CD4-positive, alpha-beta T cell (primary cell): Measurements from ENCODE around the gene FKBP5. TPM values are rescaled to one million over a fixed set of nuclear protein-coding genes. Genes with fewer than 3 reads are reported as not detected.

Experiments
- ATAC-seq: fragments of 200-7000 bp; cut with Tn5 transposase; one replicate; pipeline ENCODE4 v1.10.0; 2022; ENCODE audit warnings: mild to moderate bottlenecking; ENCODE audit not compliant: poor library complexity
- CTCF ChIA-PET: fragments of 350-600 bp; sonication (Branson Sonifier 250); formaldehyde crosslinking; loops from one replicate; lab custom pipeline; 2021; ENCODE audit warnings: antibody characterized with exemption, inconsistent platforms; lab: Charles Lee
- POLR2A ChIA-PET: fragments of 350-600 bp; sonication (Branson Sonifier 250); formaldehyde crosslinking; loops from one replicate; lab custom pipeline; 2021; ENCODE audit warnings: antibody characterized with exemption, inconsistent platforms; lab: Charles Lee
- DNase-seq, 14 experiments: peaks; one replicate each; pipeline ENCODE4 v3.0.0-alpha.2; 2013 to 2020; ENCODE audit warnings: mixed read lengths in 2 of 14
- H3K27ac ChIP-seq, 2 donors: one replicate each; pipeline versions ENCODE4 v1.5.1 to v1.7.0; 2013; ENCODE audit warnings: low read length in 2 of 2, low read depth in 1 of 2, mild to moderate bottlenecking in 1 of 2
- H3K27me3 ChIP-seq, 2 experiments: 1 replicate in 1 of 2; 2 replicates in 1 of 2; pipeline versions ENCODE4 v1.6.1 to v1.7.0; 2013; ENCODE audit warnings: low read length in 2 of 2, control low read depth in 1 of 2, mild to moderate bottlenecking in 1 of 2, moderate library complexity in 1 of 2; ENCODE audit not compliant: insufficient read depth in 2 of 2, control insufficient read depth in 1 of 2
- H3K36me3 ChIP-seq: one replicate; pipeline ENCODE4 v1.6.1; 2013; ENCODE audit warnings: low read length, control low read depth; ENCODE audit not compliant: insufficient read depth
- H3K4me1 ChIP-seq: one replicate; pipeline ENCODE4 v1.6.1; 2013; ENCODE audit warnings: low read length, control low read depth; ENCODE audit not compliant: insufficient read depth
- H3K4me3 ChIP-seq: one replicate; pipeline ENCODE4 v1.5.1; 2013; ENCODE audit warnings: mild to moderate bottlenecking, low read length, moderate library complexity
- H3K9me3 ChIP-seq, 2 experiments: 1 replicate in 1 of 2; 2 replicates in 1 of 2; pipeline versions ENCODE4 v1.6.1 to v1.7.0; 2013; ENCODE audit warnings: low read length in 2 of 2, mild to moderate bottlenecking in 2 of 2, control low read depth in 1 of 2, moderate library complexity in 1 of 2; ENCODE audit not compliant: control insufficient read depth in 1 of 2, insufficient read depth in 1 of 2
- H3K27ac Mint-ChIP-seq: one replicate; pipeline ENCODE4 v1.8.0; 2020; ENCODE audit warnings: mixed read lengths
- H3K27me3 Mint-ChIP-seq: one replicate; pipeline ENCODE4 v1.8.0; 2021; ENCODE audit warnings: mixed read lengths
- H3K36me3 Mint-ChIP-seq: one replicate; pipeline ENCODE4 v1.8.0; 2021; ENCODE audit warnings: low read depth, mixed read lengths
- H3K4me1 Mint-ChIP-seq: one replicate; pipeline ENCODE4 v1.8.0; 2021; ENCODE audit warnings: low read depth, mixed read lengths
- H3K4me3 Mint-ChIP-seq: one replicate; pipeline ENCODE4 v1.8.0; 2020; ENCODE audit warnings: mild to moderate bottlenecking, mixed read lengths
- H3K9me3 Mint-ChIP-seq: one replicate; pipeline ENCODE4 v1.8.0; 2020; ENCODE audit warnings: mixed read lengths
- intact Hi-C, 2 experiments: fragments of 100-400 bp; cut with DNase I in 1 of 2; cut with micrococcal nuclease in 1 of 2; formaldehyde crosslinking; loops; one replicate each; pipeline versions ENCODE4 v1.15.1 to v1.9.0; 2023 to 2025; cut with DNase I, micrococcal nuclease
- total RNA-seq, 174 experiments: library from RNA in 2 of 174; stranded (reverse) in 2 of 174; gene quantifications; one replicate each; pipeline ENCODE4 v1.2.3 and lab custom pipeline; 2021 to 2026
- TF ChIP-seq, protein P1 (sequence below): fragments of 200-600 bp; IDR thresholded peaks from one replicate; pipeline ENCODE4 v1.8.0; 2022; ENCODE audit warnings: antibody characterized with exemption, mild to moderate bottlenecking

FKBP5 gene
- total RNA-seq, 2 experiments from 2014 or later, result 72.6 to 75.9 TPM

- Histone ChIP-seq H3K36me3 (no peaks in the 10 kb centered on the region), H3K4me3 (no peak overlapping the region), H3K4me1 (peaks cover 59% of the 10 kb centered on the region), H3K9me3 (no peaks in the 10 kb centered on the region), H3K27me3 (no peaks in the 10 kb centered on the region), H3K27ac (peak overlapping the region; percentile 33 to 49)
- DNase-seq (peak in 3 of 14 experiments; percentile 25 to 45 (median 41)), ATAC-seq (peak; percentile 63)
- Mint-ChIP-seq H3K9me3 (no peaks in the 10 kb centered on the region), H3K27ac (peak overlapping the region; percentile 84), H3K27me3 (no peaks in the 10 kb centered on the region), H3K36me3 (no peaks in the 10 kb centered on the region), H3K4me3 (peak overlapping the region; percentile 73), H3K4me1 (peaks cover 75% of the 10 kb centered on the region)
- POLR2A ChIA-PET, result interaction anchor here (0.6 to 1.8 kb wide), 6 partner anchors 9 to 118 kb away, joined by 3 to 11 read pairs (median 4); partner anchors contain the start of gene FKBP5
- TF ChIP-seq, protein P1, sequence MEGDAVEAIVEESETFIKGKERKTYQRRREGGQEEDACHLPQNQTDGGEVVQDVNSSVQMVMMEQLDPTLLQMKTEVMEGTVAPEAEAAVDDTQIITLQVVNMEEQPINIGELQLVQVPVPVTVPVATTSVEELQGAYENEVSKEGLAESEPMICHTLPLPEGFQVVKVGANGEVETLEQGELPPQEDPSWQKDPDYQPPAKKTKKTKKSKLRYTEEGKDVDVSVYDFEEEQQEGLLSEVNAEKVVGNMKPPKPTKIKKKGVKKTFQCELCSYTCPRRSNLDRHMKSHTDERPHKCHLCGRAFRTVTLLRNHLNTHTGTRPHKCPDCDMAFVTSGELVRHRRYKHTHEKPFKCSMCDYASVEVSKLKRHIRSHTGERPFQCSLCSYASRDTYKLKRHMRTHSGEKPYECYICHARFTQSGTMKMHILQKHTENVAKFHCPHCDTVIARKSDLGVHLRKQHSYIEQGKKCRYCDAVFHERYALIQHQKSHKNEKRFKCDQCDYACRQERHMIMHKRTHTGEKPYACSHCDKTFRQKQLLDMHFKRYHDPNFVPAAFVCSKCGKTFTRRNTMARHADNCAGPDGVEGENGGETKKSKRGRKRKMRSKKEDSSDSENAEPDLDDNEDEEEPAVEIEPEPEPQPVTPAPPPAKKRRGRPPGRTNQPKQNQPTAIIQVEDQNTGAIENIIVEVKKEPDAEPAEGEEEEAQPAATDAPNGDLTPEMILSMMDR, result no peak
- intact Hi-C loops, result loop anchor here in 1 of 2 experiments (2.0 kb wide), 2 partner anchors 18 to 54 kb away; partner anchors contain the start of gene ARMC12
- CTCF ChIA-PET, result interaction anchor here (1.0 to 2.6 kb wide), 6 partner anchors 8 to 95 kb away, joined by 4 to 6 read pairs (median 4); partner anchors contain the start of gene FKBP5
Observed at GRCh38 chr6:35718911-35719381, 30.2 kb upstream of the FKBP5 start.

- Histone ChIP-seq H3K27ac (peak overlapping the region in 1 of 2 donors; percentile 49), H3K27me3 (no peaks in the 10 kb centered on the region), H3K36me3 (no peaks in the 10 kb centered on the region), H3K4me3 (no peak overlapping the region), H3K4me1 (peaks cover 56% of the 10 kb centered on the region), H3K9me3 (no peaks in the 10 kb centered on the region)
- no peaks in the 10 kb centered on the region for H3K9me3 Mint-ChIP-seq
- TF ChIP-seq, protein P1, result no peak
- ChIA-PET POLR2A (interaction anchor here (1.1 to 1.9 kb wide), 3 partner anchors 10 to 29 kb away, joined by 3 to 7 read pairs (median 5); partner anchors contain the start of gene FKBP5), CTCF (interaction anchor here (1.3 to 2.6 kb wide), 4 partner anchors 9 to 82 kb away, joined by 4 to 6 read pairs (median 4); partner anchors contain the start of gene FKBP5)
- no peaks in the 10 kb centered on the region for H3K36me3 Mint-ChIP-seq
- intact Hi-C loops, result loop anchor here in 1 of 2 experiments (2.0 kb wide), 2 partner anchors 18 to 54 kb away; partner anchors contain the start of gene ARMC12
- peak overlapping the region; percentile 84 for H3K27ac Mint-ChIP-seq
- ATAC-seq, result no peak
- H3K4me1 Mint-ChIP-seq, result peaks cover 74% of the 10 kb centered on the region
- no peaks in the 10 kb centered on the region for H3K27me3 Mint-ChIP-seq
- no peak for DNase-seq
- H3K4me3 Mint-ChIP-seq, result peak overlapping the region; percentile 73
Observed at GRCh38 chr6:35718375-35718736, 29.6 kb upstream of the FKBP5 start.

DNA sequence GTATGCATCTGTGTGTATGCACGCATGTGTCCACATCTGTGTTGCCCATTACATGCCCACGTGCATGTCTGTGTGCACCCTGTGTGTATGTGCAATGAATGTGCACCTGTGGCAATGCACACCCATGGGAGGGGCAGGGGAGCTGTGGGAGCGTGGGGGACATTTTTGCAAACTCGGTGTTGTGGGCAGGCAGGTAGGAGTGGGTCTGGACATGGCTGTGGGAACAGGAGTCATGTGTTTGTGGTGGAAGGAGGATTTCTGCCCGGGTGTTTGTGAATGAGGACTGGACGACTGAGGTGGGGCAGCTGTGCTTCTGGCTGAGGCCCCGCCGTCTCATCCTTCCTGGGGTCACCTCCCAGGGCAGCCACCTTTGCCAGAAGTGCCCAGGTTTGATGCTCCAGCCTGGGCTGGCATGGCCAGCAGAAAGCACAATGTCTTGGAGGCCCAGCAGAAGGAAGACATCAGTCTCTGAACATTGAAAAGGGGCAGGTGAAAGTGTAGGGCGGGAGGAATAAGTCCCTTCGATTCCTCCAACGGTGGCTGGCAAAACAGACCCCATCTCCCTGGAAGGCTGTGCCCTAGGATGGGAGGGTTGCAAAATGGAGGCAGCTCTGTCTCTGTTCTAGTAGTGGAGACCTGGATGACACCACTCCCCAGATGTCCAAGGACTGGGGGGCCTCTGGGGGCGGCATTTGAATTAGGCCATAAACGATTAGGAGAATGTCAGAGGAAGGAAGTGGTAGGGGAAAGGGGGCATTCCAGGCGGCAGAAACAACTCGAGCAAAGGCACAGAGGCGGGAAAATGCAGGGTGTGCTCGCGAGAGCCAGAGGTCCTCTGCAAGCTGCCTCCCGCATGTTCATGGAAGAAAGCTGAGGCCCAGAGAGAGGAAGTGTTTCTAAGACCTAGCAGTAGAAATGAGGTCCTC, 29.0 kb upstream of the FKBP5 start:
- Histone ChIP-seq H3K4me1 (peaks cover 60% of the 10 kb centered on the region), H3K27ac (peak overlapping the region in 1 of 2 donors; percentile 49), H3K36me3 (no peaks in the 10 kb centered on the region), H3K27me3 (no peaks in the 10 kb centered on the region), H3K4me3 (no peak overlapping the region), H3K9me3 (no peaks in the 10 kb centered on the region)
- peaks cover 78% of the 10 kb centered on the region for H3K4me1 Mint-ChIP-seq
- no peaks in the 10 kb centered on the region for H3K36me3 Mint-ChIP-seq
- ChIA-PET CTCF (interaction anchor here (0.9 to 2.6 kb wide), 5 partner anchors 10 to 81 kb away, joined by 4 to 6 read pairs (median 4); partner anchors contain the start of gene ARMC12), POLR2A (interaction anchor here (1.1 to 1.9 kb wide), 3 partner anchors 10 to 29 kb away, joined by 3 to 7 read pairs (median 5); partner anchors contain the start of gene FKBP5)
- peak in 2 of 14 experiments; percentile 34 to 35 for DNase-seq
- peak overlapping the region; percentile 84 for H3K27ac Mint-ChIP-seq
- H3K27me3 Mint-ChIP-seq, result no peaks in the 10 kb centered on the region
- H3K4me3 Mint-ChIP-seq, result peak overlapping the region; percentile 57
- TF ChIP-seq, protein P1, result no peak
- no peak for ATAC-seq
- intact Hi-C loops, result loop anchor here in 1 of 2 experiments (2.0 kb wide), 2 partner anchors 19 to 53 kb away; partner anchors contain the start of gene ARMC12
- H3K9me3 Mint-ChIP-seq, result no peaks in the 10 kb centered on the region
